IPS DF 4.7 (cell line): Measurements from ENCODE around the gene PCDH15.

Source experiments
- DNase-seq: peaks from one replicate; pipeline ENCODE4 v3.0.0-alpha.2; 2013; ENCODE audit warnings: low spot score; ENCODE audit errors: extremely low read depth

Gene PCDH15

DNA sequence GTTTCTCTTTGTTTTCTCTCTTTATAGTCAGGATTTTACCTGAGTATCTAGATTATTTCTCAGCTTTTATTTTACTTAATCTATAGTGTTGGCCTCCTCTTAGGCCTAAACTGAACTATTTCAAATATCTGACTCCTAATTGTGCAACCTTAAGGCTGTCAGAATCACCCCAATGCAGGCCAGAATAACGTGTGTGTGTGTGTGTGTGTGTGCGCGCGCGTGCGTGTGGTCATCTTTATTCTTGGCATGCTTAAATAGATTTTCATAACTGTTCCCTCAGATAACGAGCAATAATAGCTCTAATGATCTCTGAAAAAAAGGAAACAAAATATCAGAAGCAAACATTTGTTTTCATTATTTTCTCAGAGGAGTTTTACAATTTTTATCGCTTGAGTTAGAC, 92.4 kb downstream of the PCDH15 start:
- no peak for DNase-seq

DNA sequence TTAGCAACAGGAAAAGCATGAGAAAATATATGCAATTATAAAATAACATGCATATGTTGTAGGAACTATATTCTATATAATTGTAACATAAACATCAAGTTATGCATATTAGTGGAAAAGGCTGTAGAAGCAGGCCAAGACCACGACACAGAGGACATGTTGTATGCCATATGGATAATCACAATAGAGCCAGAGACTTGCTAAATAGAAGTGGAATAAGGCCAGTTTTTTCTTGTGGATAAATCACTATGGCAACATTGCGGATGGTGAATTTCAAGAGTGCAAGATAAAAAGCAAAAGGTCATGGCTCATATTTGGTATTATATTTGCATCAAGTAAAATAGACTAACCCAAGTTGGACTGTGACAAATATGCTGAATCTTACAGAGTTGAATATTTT, 93.0 kb downstream of the PCDH15 start:
- no peak for DNase-seq

- DNase-seq = peak; percentile 22
Measured at GRCh38 chr10:54702583-54703485, 98.2 kb downstream of the PCDH15 start.

DNA sequence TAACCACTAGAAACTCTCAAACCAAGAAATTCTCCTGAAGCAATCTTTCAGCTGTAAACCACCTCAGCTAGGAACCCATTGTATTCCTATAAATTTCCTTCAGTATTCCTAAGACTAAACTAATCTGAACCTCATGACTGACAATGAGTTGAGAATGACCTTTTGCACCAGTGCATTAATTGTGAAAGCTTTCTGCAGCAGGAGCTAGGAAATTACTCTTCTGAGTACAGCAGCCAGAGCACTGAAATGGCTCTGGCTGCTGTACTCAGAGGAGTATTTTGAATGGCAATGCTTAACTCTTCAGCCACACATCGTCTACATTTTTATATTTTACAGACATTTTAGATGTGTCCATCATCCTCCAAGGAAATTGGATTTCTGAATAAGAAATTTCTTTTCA, 109.7 kb downstream of the PCDH15 start:
- no peak for DNase-seq

- no peak for DNase-seq
Measured at GRCh38 chr10:54682554-54682953, 118.5 kb downstream of the PCDH15 start.

DNA sequence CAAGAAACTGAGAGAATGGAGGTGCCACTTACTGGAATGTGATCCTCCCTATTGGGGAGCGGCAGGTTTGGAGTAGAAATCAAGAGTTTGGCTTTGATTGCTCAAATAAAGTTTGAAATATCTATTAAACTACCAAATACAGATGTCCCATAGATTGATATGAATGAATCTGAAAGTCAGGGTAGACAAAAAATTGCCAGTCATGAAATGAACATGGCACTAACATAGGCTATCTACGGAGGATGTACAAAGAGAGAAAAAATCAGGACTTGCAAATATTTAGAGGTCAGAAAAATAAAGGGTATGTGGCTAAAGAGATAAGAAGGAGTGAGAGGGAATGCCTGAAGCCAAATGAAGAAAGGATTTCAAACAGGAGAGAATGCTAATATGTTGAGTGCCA, 119.9 kb downstream of the PCDH15 start:
- no peak for DNase-seq

DNA sequence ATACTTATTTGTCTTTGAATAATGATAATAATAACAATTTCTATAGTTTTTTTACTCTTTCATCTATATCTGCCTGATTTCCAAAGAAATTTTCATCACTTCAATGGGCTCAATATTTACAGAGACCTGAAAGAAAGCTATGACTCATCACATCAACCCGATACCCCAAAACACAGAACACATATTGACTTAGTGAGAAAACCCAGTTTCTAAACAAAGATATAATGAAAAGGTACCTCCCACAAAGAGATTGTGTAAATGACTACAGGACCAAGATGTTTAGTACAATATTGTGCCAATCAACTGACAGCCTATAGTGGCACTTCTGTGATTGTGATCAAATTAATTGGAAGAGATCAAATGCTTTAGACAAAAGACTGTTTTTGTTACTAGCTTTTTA, 133.9 kb downstream of the PCDH15 start:
- no peak for DNase-seq

GRCh38 chr10:54666192-54666591, 134.8 kb downstream of the PCDH15 start:
- DNase-seq = no peak

GRCh38 chr10:54665095-54665494, 135.9 kb downstream of the PCDH15 start:
- DNase-seq = no peak

- DNase-seq = no peak
Measured at GRCh38 chr10:54660397-54660796, 140.6 kb downstream of the PCDH15 start.

DNA sequence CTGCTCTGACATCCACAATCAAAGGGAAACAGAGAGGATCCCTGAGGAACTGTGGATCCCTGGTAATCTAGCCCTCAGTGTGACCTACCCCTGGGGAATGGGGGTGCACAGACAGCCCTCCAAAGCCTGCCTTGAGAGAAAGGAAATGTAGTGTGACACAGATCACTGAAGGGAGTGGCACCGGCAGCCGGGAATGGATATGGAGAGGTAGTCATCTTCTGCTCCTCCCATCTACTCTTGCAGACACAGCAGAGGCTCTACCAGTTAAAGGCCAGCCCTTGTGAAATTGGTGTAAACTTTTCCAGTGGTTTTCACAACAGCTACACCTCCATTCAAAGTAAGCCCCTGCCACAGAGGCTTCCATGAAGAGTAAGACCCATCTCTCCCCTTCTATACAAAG, 144.4 kb downstream of the PCDH15 start:
- DNase-seq = no peak

DNA sequence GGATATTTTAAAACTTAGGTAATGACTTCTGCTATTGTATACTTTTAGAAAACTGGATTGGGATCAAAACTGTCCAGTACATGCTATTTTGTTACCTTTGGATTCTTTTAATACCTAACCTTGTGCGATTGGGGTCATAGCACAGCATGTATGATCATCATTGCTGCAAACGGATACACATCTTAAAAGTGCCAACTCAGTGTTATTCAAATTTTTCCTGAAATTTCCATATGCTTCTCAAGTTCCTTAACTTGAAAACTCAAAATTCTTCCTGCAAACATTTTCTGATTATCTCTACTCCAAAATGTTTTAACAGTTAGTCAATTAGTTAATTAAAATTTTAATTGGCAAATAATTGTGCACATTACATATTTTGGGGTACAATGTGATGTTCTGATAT, 147.5 kb downstream of the PCDH15 start:
- DNase-seq = no peak

GRCh38 chr10:54650547-54650946, 150.5 kb downstream of the PCDH15 start:
- no peak for DNase-seq

DNA sequence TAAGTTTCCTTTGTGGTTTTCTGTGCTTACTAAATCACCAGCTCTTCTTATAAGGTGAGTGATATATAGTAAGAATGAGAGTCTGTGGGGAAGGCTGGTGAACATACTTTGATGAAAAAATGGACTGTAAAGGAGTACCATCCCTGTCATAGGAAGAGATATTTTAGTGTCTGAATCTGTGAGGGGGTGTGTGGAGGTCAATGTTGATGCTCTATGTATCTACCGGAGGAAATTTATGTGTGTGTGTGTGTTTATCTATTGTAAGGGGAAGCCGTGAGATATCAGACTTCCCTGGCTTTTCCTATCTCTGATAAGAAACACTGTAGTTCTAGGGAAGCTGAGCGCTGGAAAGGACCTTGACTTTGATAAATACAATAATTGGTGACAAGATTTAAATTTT, 179.0 kb downstream of the PCDH15 start:
- DNase-seq = no peak

DNA sequence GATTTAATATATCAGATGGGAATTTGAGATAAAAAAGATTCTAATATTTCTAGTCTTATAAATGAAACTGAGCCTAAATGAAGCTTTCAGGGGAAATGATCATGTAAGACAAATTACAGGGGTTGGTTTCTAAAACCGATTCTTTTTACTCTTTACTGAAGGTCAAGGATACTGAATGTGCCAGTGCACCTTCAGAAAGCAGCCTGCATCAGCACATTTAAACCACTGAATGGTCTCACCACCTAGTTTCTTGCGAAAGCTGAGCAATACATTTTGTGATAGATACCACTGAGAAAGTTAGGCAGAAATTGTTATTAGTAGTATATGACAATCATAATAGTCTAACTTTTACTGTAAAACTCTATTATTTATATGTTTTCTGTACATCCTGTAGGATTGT, 180.7 kb downstream of the PCDH15 start:
- no peak for DNase-seq

- no peak for DNase-seq
Measured at GRCh38 chr10:54614072-54614471, 187.0 kb downstream of the PCDH15 start.

- DNase-seq = no peak
Measured at GRCh38 chr10:54613162-54613561, 187.9 kb downstream of the PCDH15 start.

DNA sequence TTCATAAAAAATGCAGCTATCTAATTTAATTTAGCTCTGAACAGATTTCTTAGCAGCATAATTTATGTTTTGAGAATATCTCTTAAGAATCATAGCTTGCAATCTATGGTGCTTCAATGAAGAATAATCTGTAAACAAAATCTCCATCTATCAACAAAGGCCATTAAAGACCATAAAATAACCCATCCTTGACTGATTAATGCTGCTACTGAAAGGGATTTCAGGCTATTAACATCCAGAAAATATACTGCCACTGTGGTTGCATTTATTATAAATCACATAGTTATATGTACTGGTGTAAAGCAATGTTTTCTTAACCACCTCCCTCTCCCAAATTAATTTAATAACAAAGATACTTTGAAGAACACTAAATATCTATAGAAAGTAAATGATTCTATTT, 191.6 kb downstream of the PCDH15 start:
- DNase-seq = no peak

DNA sequence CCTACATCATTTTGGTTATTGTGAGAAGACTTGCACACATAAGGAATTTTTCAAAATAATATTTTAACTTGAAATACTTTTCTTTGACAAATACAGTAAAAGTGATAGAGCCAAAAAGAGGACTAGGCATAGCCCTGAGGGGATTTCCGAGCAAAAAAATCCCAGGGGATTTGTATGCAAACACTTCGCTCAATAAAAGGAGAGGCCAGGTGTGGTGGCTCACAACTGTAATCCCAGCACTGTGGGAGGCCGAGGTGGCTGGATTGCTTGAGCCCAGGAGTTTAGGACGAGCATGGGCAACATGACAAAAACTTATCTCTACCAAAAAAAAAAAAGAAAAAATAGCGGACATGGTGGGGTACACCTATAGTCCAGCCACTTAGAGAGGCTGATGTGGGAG, 193.0 kb downstream of the PCDH15 start:
- no peak for DNase-seq

DNA sequence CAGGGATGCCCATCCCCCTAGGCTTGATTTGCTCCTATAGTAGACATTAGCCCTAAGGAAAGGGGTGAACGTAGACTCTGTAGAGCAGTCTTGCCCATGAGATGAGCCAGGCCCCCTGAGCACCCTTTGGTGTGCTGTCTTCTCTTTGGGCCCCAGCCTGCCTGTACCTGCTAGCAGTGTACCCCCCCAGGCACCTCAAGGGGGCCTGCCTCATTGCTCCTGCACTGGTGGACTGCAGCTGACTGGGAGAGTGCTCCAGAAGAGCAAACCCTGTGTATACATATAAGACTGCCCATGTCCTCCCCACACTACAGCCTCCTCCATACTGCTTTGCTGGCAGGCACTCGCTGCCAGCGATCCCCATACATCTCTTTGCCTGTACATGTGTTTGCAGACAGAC, 206.7 kb downstream of the PCDH15 start:
- no peak for DNase-seq

GRCh38 chr10:54587971-54588370, 213.1 kb downstream of the PCDH15 start:
- no peak for DNase-seq

GRCh38 chr10:54585572-54585971, 215.5 kb downstream of the PCDH15 start:
- DNase-seq = no peak

- no peak for DNase-seq
Measured at GRCh38 chr10:54577682-54578081, 223.3 kb downstream of the PCDH15 start.
